ENCODE results near the gene SMC1B. TPM values are rescaled to one million over a fixed set of nuclear protein-coding genes. Genes with fewer than 3 reads are reported as not detected.
A peak's percentile ranks its signal among the peaks of the same experiment; 100 is the strongest.
"Not testable (repeated sequence)": the region's sequence is repeated elsewhere in the genome, so short reads cannot be mapped to it uniquely, and the experiment has no call there.

Gene SMC1B
- total and polyA plus RNA-seq, 4 donors, result 0.01 to 0.04 TPM; not detected in 2

- 69 to 85% methylated on average over 5 of the region's 5 CpGs for whole genome bisulfite sequencing, 2 donors
- Histone ChIP-seq H3K27me3 (ENCODE audit: control insufficient read depth in 3 of 3, insufficient read depth in 3 of 3, low read length in 2 of 3) (no peaks in the 10 kb centered on the region), H3K4me3 (no peak overlapping the region), H3K9ac (ENCODE audit: insufficient read depth in 1 of 2, low read length in 2 of 2) (no peak overlapping the region), H3K9me3 (ENCODE audit: control insufficient read depth in 4 of 4, insufficient read depth in 3 of 4, low read length in 3 of 4) (peaks cover 0 to 2% (median 0%) of the 10 kb centered on the region in 4 donors), H3K4me1 (ENCODE audit: control insufficient read depth in 5 of 5, insufficient read depth in 5 of 5, low read length in 5 of 5) (peaks cover 0 to 11% (median 4%) of the 10 kb centered on the region in 5 donors), H3K27ac (ENCODE audit: low read depth in 1 of 2, low read length in 1 of 2) (no peak overlapping the region), H3K36me3 (ENCODE audit: control insufficient read depth in 4 of 4, insufficient read depth in 4 of 4, low read length in 4 of 4) (no peaks in the 10 kb centered on the region)
- DNase-seq (no peak), ATAC-seq (ENCODE audit: insufficient read depth, low FRiP score) (no peak)
- no peak for TF ChIP-seq CTCF (IDR thresholded peaks at IDR 0.05; ENCODE audit: control extremely low read depth, extremely low read depth)
These were observed 28.7 kb upstream of the SMC1B start for GRCh38 chr22:45442116-45442515.

- Histone ChIP-seq H3K27ac (ENCODE audit: low read depth in 1 of 2, low read length in 1 of 2) (peak overlapping the region in 1 of 2 donors; percentile 19), H3K4me1 (ENCODE audit: control insufficient read depth in 5 of 5, insufficient read depth in 5 of 5, low read length in 5 of 5) (peaks cover 0 to 11% (median 4%) of the 10 kb centered on the region in 5 donors), H3K9ac (ENCODE audit: insufficient read depth in 1 of 2, low read length in 2 of 2) (no peak overlapping the region), H3K9me3 (ENCODE audit: control insufficient read depth in 4 of 4, insufficient read depth in 3 of 4, low read length in 3 of 4) (peaks cover 0 to 2% (median 0%) of the 10 kb centered on the region in 4 donors), H3K36me3 (ENCODE audit: control insufficient read depth in 4 of 4, insufficient read depth in 4 of 4, low read length in 4 of 4) (no peaks in the 10 kb centered on the region), H3K4me3 (no peak overlapping the region), H3K27me3 (ENCODE audit: control insufficient read depth in 3 of 3, insufficient read depth in 3 of 3, low read length in 2 of 3) (no peaks in the 10 kb centered on the region)
- no peak for ATAC-seq (ENCODE audit: insufficient read depth, low FRiP score)
- peak; percentile 59 to 77 (median 64) for DNase-seq
- 23 to 29% methylated on average over 10 of the region's 10 CpGs for WGBS, 2 donors
- TF ChIP-seq CTCF (IDR thresholded peaks at IDR 0.05; ENCODE audit: control extremely low read depth, extremely low read depth), result peak; percentile 13
These were observed 27.7 kb upstream of the SMC1B start for GRCh38 chr22:45441138-45441537.

- peaks cover 0 to 15% (median 4%) of the 10 kb centered on the region in 5 donors for H3K4me1 ChIP-seq (ENCODE audit: control insufficient read depth in 5 of 5, insufficient read depth in 5 of 5, low read length in 5 of 5)
- not testable (repeated sequence) for H3K27ac ChIP-seq (ENCODE audit: low read depth in 1 of 2, low read length in 1 of 2); H3K9me3 ChIP-seq (ENCODE audit: control insufficient read depth in 4 of 4, insufficient read depth in 3 of 4, low read length in 3 of 4); DNase-seq; H3K27me3 ChIP-seq (ENCODE audit: control insufficient read depth in 3 of 3, insufficient read depth in 3 of 3, low read length in 2 of 3); ATAC-seq (ENCODE audit: insufficient read depth, low FRiP score); H3K9ac ChIP-seq (ENCODE audit: insufficient read depth in 1 of 2, low read length in 2 of 2); H3K36me3 ChIP-seq (ENCODE audit: control insufficient read depth in 4 of 4, insufficient read depth in 4 of 4, low read length in 4 of 4); H3K4me3 ChIP-seq
- 40 to 51% methylated on average over 13 of the region's 13 CpGs for WGBS, 2 donors
These were observed 27.3 kb upstream of the SMC1B start for GRCh38 chr22:45440688-45441087.

GRCh38 chr22:45438336-45438735, 24.9 kb upstream of the SMC1B start:
- peaks cover 0 to 22% (median 5%) of the 10 kb centered on the region in 5 donors for H3K4me1 ChIP-seq (ENCODE audit: control insufficient read depth in 5 of 5, insufficient read depth in 5 of 5, low read length in 5 of 5)
- no peak overlapping the region for H3K9ac ChIP-seq (ENCODE audit: insufficient read depth in 1 of 2, low read length in 2 of 2)
- no peak for TF ChIP-seq CTCF (IDR thresholded peaks at IDR 0.05; ENCODE audit: control extremely low read depth, extremely low read depth)
- DNase-seq, result peak; percentile 89 to 98 (median 98)
- H3K36me3 ChIP-seq (ENCODE audit: control insufficient read depth in 4 of 4, insufficient read depth in 4 of 4, low read length in 4 of 4), result no peaks in the 10 kb centered on the region
- no peaks in the 10 kb centered on the region for H3K9me3 ChIP-seq (ENCODE audit: control insufficient read depth in 4 of 4, insufficient read depth in 3 of 4, low read length in 3 of 4)
- H3K27ac ChIP-seq (ENCODE audit: low read depth in 1 of 2, low read length in 1 of 2), result no peak overlapping the region
- H3K4me3 ChIP-seq, result no peak overlapping the region
- no peaks in the 10 kb centered on the region for H3K27me3 ChIP-seq (ENCODE audit: control insufficient read depth in 3 of 3, insufficient read depth in 3 of 3, low read length in 2 of 3)
- no peak for ATAC-seq (ENCODE audit: insufficient read depth, low FRiP score)

- 81 to 95% methylated on average over 31 to 34 of the region's 34 CpGs for WGBS, 2 donors
- H3K9me3 ChIP-seq (ENCODE audit: control insufficient read depth in 4 of 4, insufficient read depth in 3 of 4, low read length in 3 of 4); H3K27me3 ChIP-seq (ENCODE audit: control insufficient read depth in 3 of 3, insufficient read depth in 3 of 3, low read length in 2 of 3); H3K4me3 ChIP-seq; DNase-seq; H3K27ac ChIP-seq (ENCODE audit: low read depth in 1 of 2, low read length in 1 of 2); ATAC-seq (ENCODE audit: insufficient read depth, low FRiP score); H3K36me3 ChIP-seq (ENCODE audit: control insufficient read depth in 4 of 4, insufficient read depth in 4 of 4, low read length in 4 of 4): not testable (repeated sequence)
- H3K9ac ChIP-seq (ENCODE audit: insufficient read depth in 1 of 2, low read length in 2 of 2), result peak overlapping the region in 1 of 2 donors; percentile 23
- peaks cover 0 to 22% (median 5%) of the 10 kb centered on the region in 5 donors for H3K4me1 ChIP-seq (ENCODE audit: control insufficient read depth in 5 of 5, insufficient read depth in 5 of 5, low read length in 5 of 5)
These were observed 23.6 kb upstream of the SMC1B start for GRCh38 chr22:45436871-45437517.

All from lung (tissue), 12 donors.